Measurements from ENCODE around the gene BICD1. TPM values are rescaled to one million over a fixed set of nuclear protein-coding genes. Genes with fewer than 3 reads are reported as not detected.

The BICD1 gene
- total RNA-seq, 2 experiments from 2014 or later = 12.5 to 15.9 TPM

- no peaks in the 10 kb centered on the region for H3K27me3 Mint-ChIP-seq
- CTCF ChIA-PET = no interaction called here
- H3K4me3 Mint-ChIP-seq = no peak overlapping the region
- H3K4me1 Mint-ChIP-seq = no peaks in the 10 kb centered on the region
- H3K9me3 Mint-ChIP-seq = no peaks in the 10 kb centered on the region
- POLR2A ChIA-PET = no interaction called here
- no peaks in the 10 kb centered on the region for H3K36me3 Mint-ChIP-seq (ENCODE audit: low read depth)
- no peak for DNase-seq
- no peak overlapping the region for H3K27ac Mint-ChIP-seq
Measured at GRCh38 chr12:32344047-32344446, 237.4 kb downstream of the BICD1 start.

- ChIA-PET POLR2A (no interaction called here), CTCF (no interaction called here)
- Mint-ChIP-seq H3K27me3 (no peaks in the 10 kb centered on the region), H3K4me1 (no peaks in the 10 kb centered on the region), H3K9me3 (no peaks in the 10 kb centered on the region), H3K27ac (no peak overlapping the region), H3K4me3 (no peak overlapping the region), H3K36me3 (ENCODE audit: low read depth) (no peaks in the 10 kb centered on the region)
- DNase-seq = no peak
Measured at GRCh38 chr12:32353540-32353939, 246.9 kb downstream of the BICD1 start.

DNA sequence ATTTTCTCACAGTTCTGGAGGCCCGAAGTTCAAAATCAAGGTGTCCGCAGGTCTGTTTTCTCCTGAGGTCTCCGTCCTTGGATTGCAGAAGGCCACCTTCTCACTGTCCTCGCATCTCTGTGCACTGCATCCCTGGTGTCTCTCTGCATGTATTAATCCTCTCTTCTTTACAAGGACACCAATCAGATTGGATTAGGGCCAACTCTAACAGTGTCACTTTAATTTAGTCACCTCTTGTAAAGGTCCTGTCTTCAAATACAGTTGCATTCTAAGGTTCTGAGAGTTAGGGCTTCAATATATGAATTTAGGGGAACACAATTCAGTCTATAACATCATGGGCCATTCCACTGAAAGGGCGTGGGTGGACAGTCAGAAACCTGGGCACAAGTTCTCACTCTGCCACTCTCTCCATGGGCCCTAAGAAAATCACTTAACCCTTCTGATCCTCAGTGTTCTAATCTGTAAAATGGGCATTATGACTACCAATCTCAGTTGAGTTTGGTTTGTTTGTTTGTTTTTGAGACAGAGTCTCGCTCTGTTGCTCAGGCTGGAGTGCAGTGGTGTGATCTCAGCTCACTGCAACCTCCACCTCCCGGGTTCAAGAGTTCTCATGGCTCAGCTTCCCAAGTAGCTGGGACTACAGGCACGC lies 251.1 kb downstream of the BICD1 start:
- Mint-ChIP-seq H3K36me3 (ENCODE audit: low read depth) (no peaks in the 10 kb centered on the region), H3K27me3 (no peaks in the 10 kb centered on the region), H3K27ac (no peak overlapping the region), H3K4me1 (no peaks in the 10 kb centered on the region), H3K9me3 (no peaks in the 10 kb centered on the region), H3K4me3 (no peak overlapping the region)
- DNase-seq = no peak
- ChIA-PET POLR2A (no interaction called here), CTCF (no interaction called here)

- H3K36me3 Mint-ChIP-seq (ENCODE audit: low read depth) = no peaks in the 10 kb centered on the region
- CTCF ChIA-PET = no interaction called here
- H3K9me3 Mint-ChIP-seq = no peaks in the 10 kb centered on the region
- no peaks in the 10 kb centered on the region for H3K27me3 Mint-ChIP-seq
- POLR2A ChIA-PET = no interaction called here
- H3K27ac Mint-ChIP-seq = no peak overlapping the region
- DNase-seq = no peak
- no peak overlapping the region for H3K4me3 Mint-ChIP-seq
- H3K4me1 Mint-ChIP-seq = no peaks in the 10 kb centered on the region
Measured at GRCh38 chr12:32360956-32361355, 254.3 kb downstream of the BICD1 start.

- H3K9me3 Mint-ChIP-seq = no peaks in the 10 kb centered on the region
- no peak for DNase-seq
- POLR2A ChIA-PET = no interaction called here
- no peaks in the 10 kb centered on the region for H3K36me3 Mint-ChIP-seq (ENCODE audit: low read depth)
- CTCF ChIA-PET = no interaction called here
- no peak overlapping the region for H3K4me3 Mint-ChIP-seq
- H3K4me1 Mint-ChIP-seq = no peaks in the 10 kb centered on the region
- no peak overlapping the region for H3K27ac Mint-ChIP-seq
- H3K27me3 Mint-ChIP-seq = no peaks in the 10 kb centered on the region
Measured at GRCh38 chr12:32362892-32363291, 256.2 kb downstream of the BICD1 start.

GRCh38 chr12:32365473-32366064 lies 258.9 kb downstream of the BICD1 start:
- no peaks in the 10 kb centered on the region for H3K9me3 Mint-ChIP-seq
- H3K4me3 Mint-ChIP-seq = no peak overlapping the region
- H3K4me1 Mint-ChIP-seq = no peaks in the 10 kb centered on the region
- H3K27me3 Mint-ChIP-seq = no peaks in the 10 kb centered on the region
- CTCF ChIA-PET = interaction anchor here (0.5 to 4.7 kb wide), 5 partner anchors 10 to 712 kb away, joined by 3 to 21 read pairs (median 6); partner anchors contain the start of gene YARS2
- no peaks in the 10 kb centered on the region for H3K36me3 Mint-ChIP-seq (ENCODE audit: low read depth)
- POLR2A ChIA-PET = no interaction called here
- peak; percentile 45 for DNase-seq
- H3K27ac Mint-ChIP-seq = no peak overlapping the region

- Mint-ChIP-seq H3K4me3 (no peak overlapping the region), H3K4me1 (no peaks in the 10 kb centered on the region), H3K9me3 (no peaks in the 10 kb centered on the region), H3K27ac (no peak overlapping the region), H3K27me3 (no peaks in the 10 kb centered on the region), H3K36me3 (ENCODE audit: low read depth) (no peaks in the 10 kb centered on the region)
- POLR2A ChIA-PET = no interaction called here
- CTCF ChIA-PET = interaction anchor here (0.6 to 4.7 kb wide), 4 partner anchors 9 to 713 kb away, joined by 4 to 21 read pairs (median 8); partner anchors contain the start of gene YARS2
- no peak for DNase-seq
Measured at GRCh38 chr12:32366714-32367113, 260.1 kb downstream of the BICD1 start.

- no peak overlapping the region for H3K4me3 Mint-ChIP-seq
- ChIA-PET CTCF (interaction anchor here (2.2 to 4.7 kb wide), 2 partner anchors 388 to 714 kb away, joined by 10 to 21 read pairs; partner anchors contain the start of gene YARS2), POLR2A (no interaction called here)
- no peaks in the 10 kb centered on the region for H3K9me3 Mint-ChIP-seq
- DNase-seq = no peak
- no peak overlapping the region for H3K27ac Mint-ChIP-seq
- no peaks in the 10 kb centered on the region for H3K36me3 Mint-ChIP-seq (ENCODE audit: low read depth)
- H3K27me3 Mint-ChIP-seq = no peaks in the 10 kb centered on the region
- no peaks in the 10 kb centered on the region for H3K4me1 Mint-ChIP-seq
Measured at GRCh38 chr12:32367381-32367780, 260.7 kb downstream of the BICD1 start.

- Mint-ChIP-seq H3K27ac (no peak overlapping the region), H3K27me3 (no peaks in the 10 kb centered on the region), H3K4me1 (no peaks in the 10 kb centered on the region), H3K4me3 (no peak overlapping the region), H3K36me3 (ENCODE audit: low read depth) (no peaks in the 10 kb centered on the region), H3K9me3 (no peaks in the 10 kb centered on the region)
- ChIA-PET POLR2A (no interaction called here), CTCF (no interaction called here)
- DNase-seq = no peak
Measured at GRCh38 chr12:32369202-32369601, 262.6 kb downstream of the BICD1 start.

DNA sequence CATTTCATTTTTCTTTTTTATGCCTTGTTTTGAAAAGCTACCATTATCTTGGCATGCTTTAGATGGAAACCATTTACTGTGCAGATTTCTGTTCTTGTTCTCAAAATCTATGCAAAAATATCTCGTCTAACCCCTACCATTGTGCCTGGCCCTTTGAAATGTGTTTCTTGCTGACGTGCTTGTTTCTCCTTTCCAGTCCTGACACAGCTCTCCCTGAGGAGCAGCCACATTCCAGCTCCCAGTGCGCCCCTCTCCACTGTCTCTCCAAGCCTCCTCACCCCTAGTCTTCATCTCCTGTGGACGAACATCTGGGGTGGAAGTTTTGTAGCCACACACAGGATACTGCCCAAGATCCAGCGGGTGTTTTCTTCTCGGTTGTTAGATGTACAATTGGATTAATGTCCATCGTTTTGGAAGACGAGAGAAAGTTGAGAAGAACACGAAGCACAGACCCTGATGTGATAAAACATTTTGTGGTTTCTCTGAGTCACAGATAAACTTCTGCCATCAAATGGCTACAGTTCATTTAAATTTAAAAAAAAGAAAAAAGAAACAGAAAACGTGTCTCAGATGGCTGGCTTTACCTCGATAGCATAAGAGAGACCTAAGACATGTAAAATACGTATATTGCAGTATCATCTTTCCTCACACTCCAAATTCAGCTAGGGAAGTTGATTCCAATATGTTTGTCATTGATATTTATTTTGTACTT lies 270.9 kb downstream of the BICD1 start:
- H3K4me1 Mint-ChIP-seq = no peaks in the 10 kb centered on the region
- no peak overlapping the region for H3K4me3 Mint-ChIP-seq
- H3K36me3 Mint-ChIP-seq (ENCODE audit: low read depth) = no peaks in the 10 kb centered on the region
- ChIA-PET CTCF (no interaction called here), POLR2A (no interaction called here)
- no peak for DNase-seq
- no peak overlapping the region for H3K27ac Mint-ChIP-seq
- peaks cover 4% of the 10 kb centered on the region for H3K27me3 Mint-ChIP-seq
- no peaks in the 10 kb centered on the region for H3K9me3 Mint-ChIP-seq

DNA sequence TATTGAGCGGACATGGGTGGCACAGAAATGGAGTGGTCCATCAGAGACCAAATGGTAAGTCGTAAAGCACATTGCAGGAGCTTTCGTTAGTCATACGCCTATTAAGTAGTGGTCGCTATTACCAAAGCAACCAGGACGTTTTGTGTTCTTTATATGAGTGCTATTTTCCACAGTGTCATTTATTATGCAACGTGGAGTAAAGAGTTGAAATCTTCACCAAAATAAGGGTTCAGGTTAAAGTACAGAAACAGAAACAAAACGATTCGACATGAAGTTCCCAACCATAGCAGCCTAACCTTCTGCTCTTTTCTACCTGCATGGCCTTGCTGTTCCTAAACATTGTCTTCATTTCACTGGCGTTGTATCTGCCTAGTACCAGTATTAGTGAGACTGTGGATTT lies 272.6 kb downstream of the BICD1 start:
- H3K36me3 Mint-ChIP-seq (ENCODE audit: low read depth) = no peaks in the 10 kb centered on the region
- H3K27me3 Mint-ChIP-seq = peaks cover 5% of the 10 kb centered on the region
- no peak overlapping the region for H3K4me3 Mint-ChIP-seq
- no peak overlapping the region for H3K27ac Mint-ChIP-seq
- DNase-seq = no peak
- H3K4me1 Mint-ChIP-seq = no peaks in the 10 kb centered on the region
- H3K9me3 Mint-ChIP-seq = no peaks in the 10 kb centered on the region
- CTCF ChIA-PET = no interaction called here
- POLR2A ChIA-PET = no interaction called here

GRCh38 chr12:32379667-32380066 lies 273.0 kb downstream of the BICD1 start:
- Mint-ChIP-seq H3K4me1 (no peaks in the 10 kb centered on the region), H3K4me3 (no peak overlapping the region), H3K27ac (no peak overlapping the region), H3K36me3 (ENCODE audit: low read depth) (no peaks in the 10 kb centered on the region), H3K27me3 (peaks cover 5% of the 10 kb centered on the region), H3K9me3 (no peaks in the 10 kb centered on the region)
- DNase-seq = no peak
- ChIA-PET CTCF (no interaction called here), POLR2A (no interaction called here)

- no peak overlapping the region for H3K4me3 Mint-ChIP-seq
- no peaks in the 10 kb centered on the region for H3K36me3 Mint-ChIP-seq (ENCODE audit: low read depth)
- H3K9me3 Mint-ChIP-seq = no peaks in the 10 kb centered on the region
- POLR2A ChIA-PET = no interaction called here
- CTCF ChIA-PET = no interaction called here
- no peak overlapping the region for H3K27ac Mint-ChIP-seq
- no peaks in the 10 kb centered on the region for H3K4me1 Mint-ChIP-seq
- DNase-seq = no peak
- H3K27me3 Mint-ChIP-seq = peaks cover 5% of the 10 kb centered on the region
Measured at GRCh38 chr12:32382226-32382625, 275.6 kb downstream of the BICD1 start.

Measured in activated CD4-positive, alpha-beta memory T cell treated with anti-CD3 and anti-CD28 coated beads, Interleukin-2, amount 10 ng/mL, durations not matched to agents 7 days and 5 days (primary cell).